Mucosa of descending colon (tissue), 3 donors: Measurements from ENCODE around the gene HIP1R. TPM values are rescaled to one million over a fixed set of nuclear protein-coding genes. Genes with fewer than 3 reads are reported as not detected.

ENCODE experiments used
- ATAC-seq: fragments of 200-7000 bp; cut with Tn5 transposase; one replicate; pipeline ENCODE4 v1.9.1; 2020; ENCODE audit warnings: mild to moderate bottlenecking, moderate library complexity
- DNase-seq, 3 donors: peaks; one replicate each; pipeline ENCODE4 v3.0.0-alpha.2; 2020
- H3K36me3 ChIP-seq: fragments of 200-600 bp; one replicate; pipeline ENCODE4 v1.8.0; 2021; ENCODE audit warnings: low read depth, mild to moderate bottlenecking
- H3K4me1 ChIP-seq: fragments of 200-600 bp; one replicate; pipeline ENCODE4 v1.8.0; 2021; ENCODE audit warnings: low read depth, mild to moderate bottlenecking
- H3K4me3 ChIP-seq: fragments of 200-600 bp; one replicate; pipeline ENCODE4 v1.8.0; 2021; ENCODE audit warnings: mild to moderate bottlenecking
- H3K9me3 ChIP-seq: fragments of 200-600 bp; one replicate; pipeline ENCODE4 v1.8.0; 2021; ENCODE audit warnings: mild to moderate bottlenecking
- CTCF ChIP-seq: fragments of 200-600 bp; IDR thresholded peaks from one replicate; pipeline ENCODE4 v1.8.0; 2022; ENCODE audit warnings: antibody characterized with exemption, mild to moderate bottlenecking
- intact Hi-C, 2 donors: fragments of 100-400 bp; cut with DNase I in 1 of 2; cut with micrococcal nuclease in 1 of 2; formaldehyde crosslinking; loops; one replicate each; pipeline versions ENCODE4 v1.11.0 to v1.11.1; 2022; cut with DNase I, micrococcal nuclease
- total RNA-seq, 3 donors: library from RNA; stranded (reverse); fragmentation: NEBNext Ultra II Directional in 2 of 3; extraction: Animal tissue kit (Norgen Biotek cat#: 25700) in 2 of 3; gene quantifications; one replicate each; pipeline versions ENCODE4 v1.2.1 to v1.2.4, GENCODE V29; 2021 to 2023
- donor health status: DM: no; HTN: no; CAD: no; lungs with moderate emphysema.
- donor health status: DM: no; HTN: no; CAD: no.
- donor health status: DM: no; HTN: yes; CAD: no.

Gene HIP1R
- total RNA-seq, 3 donors from 2014 or later: 37.8 to 76.5 (median 73.1) TPM

- H3K36me3 ChIP-seq: no peaks in the 10 kb centered on the region
- TF ChIP-seq CTCF: no peak
- DNase-seq: peak in 1 of 3 donors; percentile 29
- ATAC-seq: no peak
- no peak overlapping the region for H3K4me3 ChIP-seq
- no peaks in the 10 kb centered on the region for H3K9me3 ChIP-seq
- H3K4me1 ChIP-seq: no peaks in the 10 kb centered on the region
- intact Hi-C loops: no loop called here
Measured at GRCh38 chr12:122851820-122852219, 16.6 kb downstream of the HIP1R start.

- DNase-seq (peak in 1 of 3 donors; percentile 28), ATAC-seq (no peak)
- Histone ChIP-seq H3K9me3 (no peaks in the 10 kb centered on the region), H3K4me1 (no peaks in the 10 kb centered on the region), H3K4me3 (no peak overlapping the region), H3K36me3 (no peaks in the 10 kb centered on the region)
- no peak for TF ChIP-seq CTCF
- intact Hi-C loops: no loop called here
Measured at GRCh38 chr12:122852336-122853275, 17.3 kb downstream of the HIP1R start.

GRCh38 chr12:122853582-122854245 lies 18.5 kb downstream of the HIP1R start:
- no peak for TF ChIP-seq CTCF
- intact Hi-C loops: no loop called here
- H3K4me1 ChIP-seq: peaks cover 3% of the 10 kb centered on the region
- DNase-seq: no peak
- H3K4me3 ChIP-seq: no peak overlapping the region
- no peak for ATAC-seq
- H3K9me3 ChIP-seq: no peaks in the 10 kb centered on the region
- H3K36me3 ChIP-seq: no peaks in the 10 kb centered on the region

GRCh38 chr12:122854554-122854953 lies 19.3 kb downstream of the HIP1R start:
- Histone ChIP-seq H3K36me3 (no peaks in the 10 kb centered on the region), H3K9me3 (no peaks in the 10 kb centered on the region), H3K4me1 (peaks cover 3% of the 10 kb centered on the region), H3K4me3 (no peak overlapping the region)
- no peak for ATAC-seq
- intact Hi-C loops: no loop called here
- no peak for DNase-seq
- TF ChIP-seq CTCF: no peak

GRCh38 chr12:122855071-122855829 lies 20.0 kb downstream of the HIP1R start:
- Histone ChIP-seq H3K4me1 (peaks cover 3% of the 10 kb centered on the region), H3K36me3 (no peaks in the 10 kb centered on the region), H3K4me3 (no peak overlapping the region), H3K9me3 (no peaks in the 10 kb centered on the region)
- intact Hi-C loops: no loop called here
- DNase-seq (no peak), ATAC-seq (no peak)
- TF ChIP-seq CTCF: no peak
